GM12878 (cell line): Measurements from ENCODE around the gene PDE6A.

Experiments used
- CTCF ChIP-seq, 3 experiments: IDR thresholded peaks in 2 of 3; conservative IDR thresholded peaks in 1 of 3; 2 replicates each; pipeline ENCODE4 v1.5.1; 2011; ENCODE audit warnings: low read depth in 3 of 3, low read length in 3 of 3, mild to moderate bottlenecking in 3 of 3, control low read depth in 2 of 3, moderate library complexity in 2 of 3, inconsistent platforms in 1 of 3, mixed read lengths in 1 of 3; ENCODE audit not compliant: control insufficient read depth in 2 of 3, insufficient read depth in 1 of 3; ENCODE audit errors: extremely low read depth in 1 of 3
- EP300 ChIP-seq, 2 experiments: fragments of 150-350 bp in 1 of 2; IDR thresholded peaks; 2 replicates each; pipeline ENCODE4 v1.6.1; 2011 to 2012; ENCODE audit warnings: low read depth in 2 of 2, low read length in 2 of 2, borderline replicate concordance in 1 of 2, improper control_type of control experiment in 1 of 2, inconsistent platforms in 1 of 2; ENCODE audit not compliant: control insufficient read depth in 1 of 2
- FOXK2 ChIP-seq: fragments of 450-650 bp; IDR thresholded peaks from 2 replicates; pipeline ENCODE4 v1.6.1; 2017; ENCODE audit warnings: mild to moderate bottlenecking, moderate library complexity
- NFYB ChIP-seq: IDR thresholded peaks from 2 replicates; pipeline ENCODE4 v1.6.1; 2011; ENCODE audit warnings: low read depth, mild to moderate bottlenecking, low read length, improper control_type of control experiment, moderate library complexity; ENCODE audit not compliant: insufficient read depth
- POLR2A ChIP-seq: IDR thresholded peaks from 2 replicates; pipeline ENCODE4 v1.6.1; 2011; ENCODE audit warnings: low read depth, mild to moderate bottlenecking, low read length
- POU2F2 ChIP-seq: IDR thresholded peaks from 3 replicates; pipeline ENCODE4 v1.6.1; 2011; ENCODE audit warnings: low read depth, mild to moderate bottlenecking, low read length, borderline replicate concordance
- RAD21 ChIP-seq: IDR thresholded peaks from 2 replicates; pipeline ENCODE4 v1.6.1; 2011; ENCODE audit warnings: mild to moderate bottlenecking, low read depth, low read length, moderate library complexity; ENCODE audit not compliant: insufficient read depth
- SP1 ChIP-seq: IDR thresholded peaks from one replicate; pipeline ENCODE4 v1.6.1; 2011; ENCODE audit warnings: low read depth, low read length
- TARDBP ChIP-seq: IDR thresholded peaks from 2 replicates; pipeline ENCODE4 v1.6.1; 2016; ENCODE audit warnings: borderline replicate concordance
- YY1 ChIP-seq: IDR thresholded peaks from 2 replicates; pipeline ENCODE4 v1.6.1; 2011; ENCODE audit warnings: low read depth, mild to moderate bottlenecking, low read length
- ZBED1 ChIP-seq: IDR thresholded peaks from 2 replicates; pipeline ENCODE4 v1.6.1; 2016; ENCODE audit warnings: borderline replicate concordance

GRCh38 chr5:149993471-149993870 lies 48.9 kb upstream of the PDE6A start:
- TF ChIP-seq POLR2A = no peak
- TF ChIP-seq TARDBP = no peak
- TF ChIP-seq CTCF (IDR thresholded peaks at IDR 0.05 in 2 of 3, conservative IDR thresholded peaks at IDR 0.05 in 1 of 3; ENCODE audit: control insufficient read depth in 2 of 3, extremely low read depth in 1 of 3, insufficient read depth in 1 of 3, low read depth in 3 of 3, low read length in 3 of 3) = no peak
- no peak for TF ChIP-seq YY1
- TF ChIP-seq EP300 (IDR thresholded peaks at IDR 0.05; ENCODE audit: borderline replicate concordance in 1 of 2, control insufficient read depth in 1 of 2, low read depth in 2 of 2, low read length in 2 of 2) = no peak
- no peak for TF ChIP-seq RAD21
- no peak for TF ChIP-seq NFYB
- TF ChIP-seq ZBED1 = no peak
- no peak for TF ChIP-seq SP1
- TF ChIP-seq FOXK2 = no peak
- no peak for TF ChIP-seq POU2F2
